K562 (cell line): ENCODE results near the gene FAM161B. TPM values are rescaled to one million over a fixed set of nuclear protein-coding genes. Genes with fewer than 3 reads are reported as not detected.
A peak's percentile ranks its signal among the peaks of the same experiment; 100 is the strongest.

Source experiments
- ATAC-seq: fragments of 200-7000 bp; cut with Tn5 transposase; 3 replicates; pipeline ENCODE4 v1.9.1; 2020; ENCODE audit warnings: moderate library complexity
- BruUV-seq: library from RNA; stranded (reverse); fragments of 400-500 nt; replicated peaks from 2 replicates; lab custom pipeline; 2021; lab: Mats Ljungman, UMichigan
- CTCF ChIA-PET: fragments of 300-600 bp; formaldehyde crosslinking; extraction: SDS; loops from one replicate; lab custom pipeline; 2021; ENCODE audit warnings: low intra/inter-chr PET ratio; lab: Yijun Ruan, JAX
- POLR2A ChIA-PET: fragments of 300-600, 350-650 bp; sonication (Branson Sonifier 250); formaldehyde crosslinking; extraction: SDS; loops from one replicate; lab custom pipeline; 2021; ENCODE audit warnings: antibody characterized with exemption, inconsistent platforms; lab: Yijun Ruan, JAX
- DNase-seq, 4 experiments: peaks; one replicate each; pipeline versions ENCODE4 v3.0.0 to v3.0.0-alpha.2; 2011 to 2018; ENCODE audit warnings: low spot score in 3 of 4, mixed read lengths in 3 of 4; ENCODE audit errors: extremely low read depth in 1 of 4
- FAIRE-seq: peaks from 2 replicates; lab custom pipeline; 2011; peaks lifted over from hg19 to GRCh38; lab: Jason Lieb, UNC
- H2AFZ ChIP-seq: 2 replicates; pipeline ENCODE4 v1.6.0; 2011; ENCODE audit warnings: low read depth, low read length, control low read depth, inconsistent platforms
- H3K27ac ChIP-seq: fragments of 200-600 bp; 3 replicates; pipeline ENCODE4 v1.8.0; 2011; ENCODE audit warnings: low read depth, mild to moderate bottlenecking, control low read depth, inconsistent platforms, low read length, moderate library complexity, mixed read lengths; ENCODE audit errors: extremely low read depth
- H3K27me3 ChIP-seq, 2 experiments: fragments of 300-600 bp in 1 of 2; 2 replicates in 1 of 2; 3 replicates in 1 of 2; pipeline versions ENCODE4 v1.6.0 to v1.8.0; 2011; ENCODE audit warnings: inconsistent platforms in 2 of 2, low read length in 2 of 2, mild to moderate bottlenecking in 1 of 2, mixed read lengths in 1 of 2, moderate library complexity in 1 of 2; ENCODE audit not compliant: control insufficient read depth in 2 of 2, insufficient read depth in 2 of 2
- H3K36me3 ChIP-seq: fragments of 300-600 bp; 3 replicates; pipeline ENCODE4 v1.8.0; 2011; ENCODE audit warnings: mild to moderate bottlenecking, low read length, inconsistent platforms; ENCODE audit not compliant: control insufficient read depth, insufficient read depth
- H3K4me1 ChIP-seq, 2 experiments: fragments of 200-600 bp in 1 of 2; replicated peaks in 1 of 2; 2 replicates in 1 of 2; 3 replicates in 1 of 2; pipeline versions ENCODE4 v1.5.1 to v1.8.0; 2011; ENCODE audit warnings: inconsistent platforms in 2 of 2, low read length in 2 of 2, mild to moderate bottlenecking in 1 of 2, mixed read lengths in 1 of 2, moderate library complexity in 1 of 2; ENCODE audit not compliant: control insufficient read depth in 2 of 2, insufficient read depth in 2 of 2
- H3K4me2 ChIP-seq: 2 replicates; pipeline ENCODE4 v1.6.1; 2011; ENCODE audit warnings: low read length, control low read depth, inconsistent platforms, mixed read lengths; ENCODE audit not compliant: insufficient read depth
- H3K4me3 ChIP-seq: fragments of 200-600 bp; sonication (generic), shearing (Covaris generic); 2 replicates; pipeline ENCODE4 v1.5.1; 2016; ENCODE audit warnings: control low read depth, inconsistent platforms
- H3K79me2 ChIP-seq: fragments of 200-600 bp; 3 replicates; pipeline ENCODE4 v1.8.0; 2011; ENCODE audit warnings: low read length, inconsistent platforms; ENCODE audit not compliant: control insufficient read depth, insufficient read depth
- H3K9ac ChIP-seq, 2 experiments: 2 replicates each; pipeline versions ENCODE4 v1.6.0 to v1.6.1; 2011; ENCODE audit warnings: low read depth in 2 of 2, low read length in 2 of 2, control low read depth in 1 of 2, inconsistent platforms in 1 of 2, mild to moderate bottlenecking in 1 of 2, mixed read lengths in 1 of 2; ENCODE audit not compliant: insufficient read depth in 1 of 2
- H3K9me1 ChIP-seq: one replicate; pipeline ENCODE4 v1.6.0; 2011; ENCODE audit warnings: inconsistent platforms, mild to moderate bottlenecking, low read length, moderate library complexity; ENCODE audit not compliant: control insufficient read depth, insufficient read depth
- H3K9me3 ChIP-seq: replicated peaks from 2 replicates; pipeline ENCODE4 v1.5.1; 2011; ENCODE audit warnings: low read depth, low read length, inconsistent platforms; ENCODE audit not compliant: control insufficient read depth, insufficient read depth
- H4K20me1 ChIP-seq: replicated peaks from 2 replicates; pipeline ENCODE4 v1.6.1; 2011; ENCODE audit warnings: low read length, inconsistent platforms, mixed read lengths; ENCODE audit not compliant: control insufficient read depth, insufficient read depth
- DNMT1 ChIP-seq: fragments of 450-650 bp; IDR thresholded peaks from 2 replicates; pipeline ENCODE4 v1.6.1; 2016; ENCODE audit warnings: antibody characterized with exemption, mild to moderate bottlenecking
- ERF ChIP-seq: fragments of 450-650 bp; formaldehyde crosslinking; IDR thresholded peaks from 2 replicates; pipeline ENCODE4 v1.4.0; 2020; ENCODE audit warnings: mild to moderate bottlenecking, mixed read lengths
- GMEB1 ChIP-seq: fragments of 250-450 bp; sonication (Bioruptor Pico); IDR thresholded peaks from 2 replicates; pipeline ENCODE4 v1.4.0; 2020; ENCODE audit warnings: mild to moderate bottlenecking
- MCM3 ChIP-seq: fragments of 450-650 bp; IDR thresholded peaks from 2 replicates; pipeline ENCODE4 v1.6.1; 2016
- MCM7 ChIP-seq, 2 experiments: fragments of 450-650 bp; IDR thresholded peaks; 2 replicates each; pipeline ENCODE4 v1.6.1; 2016 to 2018
- NBN ChIP-seq: fragments of 450-650 bp; IDR thresholded peaks from 2 replicates; pipeline ENCODE4 v1.6.1; 2016; ENCODE audit warnings: low read depth, mild to moderate bottlenecking
- NCOA2 ChIP-seq, 2 experiments: fragments of 450-650 bp; IDR thresholded peaks; 2 replicates each; pipeline ENCODE4 v1.6.1; 2018; ENCODE audit warnings: mild to moderate bottlenecking in 2 of 2, moderate library complexity in 1 of 2; ENCODE audit not compliant: partially characterized antibody in 2 of 2
- NCOA4 ChIP-seq: fragments of 450-650 bp; IDR thresholded peaks from 2 replicates; pipeline ENCODE4 v1.6.1; 2018; ENCODE audit warnings: mild to moderate bottlenecking; ENCODE audit not compliant: partially characterized antibody
- PHF21A ChIP-seq: fragments of 450-650 bp; IDR thresholded peaks from 2 replicates; pipeline ENCODE4 v1.6.1; 2017; ENCODE audit warnings: low read depth, borderline replicate concordance
- SMAD2 ChIP-seq: fragments of 150-350 bp; IDR thresholded peaks from 2 replicates; pipeline ENCODE4 v1.6.1; 2014; ENCODE audit warnings: low read depth, mild to moderate bottlenecking, low read length
- SMARCA5 ChIP-seq: fragments of 450-650 bp; IDR thresholded peaks from 2 replicates; pipeline ENCODE4 v1.6.1; 2016
- THRB ChIP-seq: fragments of 450-650 bp; formaldehyde crosslinking; conservative IDR thresholded peaks from 2 replicates; pipeline ENCODE4 v1.4.0; 2022; ENCODE audit warnings: mild to moderate bottlenecking, missing genetic modification characterization
- WGBS: fragments of 100-300 bp; shearing (Covaris generic); methylation state at CpG from one replicate; pipeline ENCODE4 v1.1.6; 2016; ENCODE audit warnings: low coverage, mixed read lengths; ENCODE audit not compliant: insufficient coverage; ENCODE audit errors: missing lambda C conversion rate; 5-methylcytosine and 5-hydroxymethylcytosine counted together
- in situ Hi-C: fragments of 300-500 bp; cut with MboI; formaldehyde crosslinking; loops from 4 replicates; pipeline ENCODE4 v1.15.0; 2018; ENCODE audit warnings: inconsistent platforms, mixed read lengths
- intact Hi-C: fragments of 100-400 bp; cut with micrococcal nuclease; formaldehyde crosslinking; loops from 2 replicates; pipeline ENCODE4 v1.14.2; 2022
- polyA plus RNA-seq, 8 experiments: library from polyadenylated mRNA; depleted of rRNA in 4 of 8; stranded (reverse) in 5 of 8; unstranded in 3 of 8; fragments of >200 nt; fragmentation: Nextera tagmentation in 2 of 8; fragmentation: Illumina TruSeq in 1 of 8; extraction: Ambion mirVana in 2 of 8; extraction: Trizol in 1 of 8; gene quantifications; 2 replicates each; pipeline versions ENCODE4 v1.2.1 to v1.2.3, GENCODE V29; 2011 to 2014; ENCODE audit warnings: inconsistent platforms in 1 of 8, missing spikeins in 1 of 8
- total RNA-seq, 7 experiments: library from RNA; depleted of rRNA in 6 of 7; stranded (reverse); fragments of >200 nt in 6 of 7; fragmentation: Illumina TruSeq in 2 of 7; extraction: Trizol in 2 of 7; gene quantifications; 2 replicates each; pipeline versions ENCODE4 v1.2.1 to v1.2.3, GENCODE V29; 2011 to 2021; ENCODE audit warnings: low replicate concordance in 1 of 7
- TF ChIP-seq, protein P1 (sequence below): fragments of 250-450 bp; sonication (Bioruptor Pico); IDR thresholded peaks from 2 replicates; pipeline ENCODE4 v1.8.0; 2021; ENCODE audit warnings: borderline replicate concordance, mild to moderate bottlenecking, moderate library complexity; ENCODE audit not compliant: poor library complexity, severe bottlenecking

Gene FAM161B
- total and polyA plus RNA-seq, 9 of the 15 experiments (the other 6 are each of a cell fraction or from before 2014, with no cell fraction given), result 0.15 to 1.3 (median 0.84) TPM

DNA sequence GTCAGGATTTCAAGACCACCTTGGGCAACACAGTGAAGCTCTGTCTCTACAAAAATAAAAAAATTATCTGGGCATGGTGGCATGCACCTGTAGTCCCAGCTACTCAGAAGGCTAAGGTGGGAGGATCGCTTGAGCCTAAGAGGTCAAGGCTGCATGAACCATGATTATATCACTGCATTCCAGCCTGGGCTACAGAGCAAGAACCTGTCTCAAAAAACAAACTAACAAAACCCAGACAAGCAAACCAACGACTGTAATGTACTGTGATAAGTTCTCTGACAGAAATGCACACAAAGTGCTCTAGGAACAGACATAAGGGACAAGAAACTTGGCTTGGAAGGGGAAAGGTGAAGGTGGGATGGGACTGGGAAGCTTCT lies 46.8 kb upstream of the FAM161B start:
- Histone ChIP-seq H3K4me2 (no peak overlapping the region), H3K4me3 (no peak overlapping the region), H3K36me3 (peaks cover 18% of the 10 kb centered on the region; the same call in 2 of the 3 replicates), H3K9ac (no peak overlapping the region), H3K9me1 (no peaks in the 10 kb centered on the region), H2AFZ (no peak overlapping the region), H3K27me3 (no peaks in the 10 kb centered on the region), H4K20me1 (no peaks in the 10 kb centered on the region), H3K9me3 (no peaks in the 10 kb centered on the region), H3K79me2 (no peaks in the 10 kb centered on the region), H3K27ac (no peak overlapping the region), H3K4me1 (no peaks in the 10 kb centered on the region)
- in situ Hi-C loops, result no loop called here
- ChIA-PET CTCF (no interaction called here), POLR2A (interaction anchor here (0.7 to 1.0 kb wide), 3 partner anchors 10 to 61 kb away, joined by 3 to 6 read pairs (median 3); no protein-coding TSS in a partner anchor)
- FAIRE-seq (no peak), DNase-seq (no peak), ATAC-seq (no peak)
- intact Hi-C loops, result no loop called here
- 27% methylated on average over 2 of the region's 2 CpGs for WGBS
- TF ChIP-seq, protein P1, sequence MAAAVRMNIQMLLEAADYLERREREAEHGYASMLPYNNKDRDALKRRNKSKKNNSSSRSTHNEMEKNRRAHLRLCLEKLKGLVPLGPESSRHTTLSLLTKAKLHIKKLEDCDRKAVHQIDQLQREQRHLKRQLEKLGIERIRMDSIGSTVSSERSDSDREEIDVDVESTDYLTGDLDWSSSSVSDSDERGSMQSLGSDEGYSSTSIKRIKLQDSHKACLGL (CRISPR knock-in tag), result no peak
- no peak for TF ChIP-seq DNMT1
- no TSS peak for BruUV-seq

DNA sequence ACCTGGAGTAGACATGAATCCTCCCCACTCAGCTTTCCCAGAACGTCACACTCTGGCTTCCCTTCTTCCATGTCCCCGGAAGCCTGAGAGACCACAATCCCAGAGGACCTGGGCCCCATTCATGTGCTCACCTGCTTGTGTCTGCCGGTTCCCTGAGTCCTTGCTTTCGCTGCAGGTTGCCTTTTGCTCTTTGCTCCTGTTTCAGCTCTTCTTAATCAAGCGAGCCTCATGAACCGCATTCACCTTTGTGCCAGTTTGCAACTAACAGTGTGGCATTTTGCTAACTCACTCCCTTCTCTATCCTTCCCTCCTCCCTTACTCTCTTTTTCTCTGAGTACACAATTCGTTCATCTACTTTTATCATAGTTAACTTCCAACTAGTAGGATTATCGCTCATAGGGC lies 46.1 kb upstream of the FAM161B start:
- 80% methylated on average over 7 of the region's 8 CpGs for WGBS
- H4K20me1 ChIP-seq, result no peaks in the 10 kb centered on the region
- CTCF ChIA-PET, result no interaction called here
- no TSS peak for BruUV-seq
- H3K36me3 ChIP-seq, result peaks cover 18% of the 10 kb centered on the region; the same call in 2 of the 3 replicates
- H3K4me2 ChIP-seq, result no peak overlapping the region
- H3K27me3 ChIP-seq, result no peaks in the 10 kb centered on the region
- intact Hi-C loops, result no loop called here
- in situ Hi-C loops, result no loop called here
- TF ChIP-seq SMARCA5 (no peak), GMEB1 (no peak), NCOA2 (IDR thresholded peaks at IDR 0.05; ENCODE audit: partially characterized antibody in 2 of 2) (no peak), SMAD2 (no peak), NBN (no peak), MCM3 (no peak), ERF (no peak), THRB (CRISPR knock-in tag) (no peak), MCM7 (IDR thresholded peaks at IDR 0.05) (no peak), PHF21A (no peak), NCOA4 (no peak)
- TF ChIP-seq, all 486 proteins: peak for 0
- Histone ChIP-seq H2AFZ (no peak overlapping the region), H3K27ac (no peak overlapping the region), H3K9me1 (no peaks in the 10 kb centered on the region), H3K9me3 (no peaks in the 10 kb centered on the region), H3K4me1 (no peaks in the 10 kb centered on the region), H3K4me3 (no peak overlapping the region), H3K79me2 (no peaks in the 10 kb centered on the region), H3K9ac (0 out of 4 replicates have a peak overlapping the region, but pooled peaks of 1 of the 2 experiments have one; percentile 4)
- ATAC-seq, result no peak
- no peak for DNase-seq
- no peak for FAIRE-seq
- POLR2A ChIA-PET, result interaction anchor here (0.6 to 1.0 kb wide), 4 partner anchors 11 to 39 kb away, joined by 3 to 4 read pairs (median 4); no protein-coding TSS in a partner anchor
